Measurements from ENCODE around the gene GNPTAB. TPM values are rescaled to one million over a fixed set of nuclear protein-coding genes. Genes with fewer than 3 reads are reported as not detected.

Gene GNPTAB
- total RNA-seq, 1 donor = 86.8 TPM

DNA sequence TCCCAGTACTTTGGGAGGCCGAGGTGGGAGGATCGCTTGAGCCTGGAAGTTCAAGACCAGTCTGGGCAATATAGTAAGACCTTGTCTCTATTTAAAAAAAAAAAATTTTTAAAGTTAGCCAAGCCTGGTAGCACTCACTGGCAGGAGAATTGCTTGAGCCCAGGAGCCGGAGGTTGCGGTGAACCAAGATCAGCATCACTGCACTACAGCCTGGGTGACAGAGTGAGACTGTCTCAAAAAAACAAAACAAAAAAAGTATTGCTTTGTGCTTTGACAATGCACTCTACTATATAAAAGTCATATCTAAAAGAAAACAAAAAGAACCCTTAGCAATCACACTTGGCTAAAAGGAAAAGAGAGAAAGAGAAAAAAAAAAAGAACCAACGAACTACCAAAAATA lies 26.8 kb downstream of the GNPTAB start:
- no peak overlapping the region for H3K4me3 ChIP-seq (ENCODE audit: low read depth, low read length)
- no peak for DNase-seq (ENCODE audit: low read depth)
- TF ChIP-seq, protein P1, sequence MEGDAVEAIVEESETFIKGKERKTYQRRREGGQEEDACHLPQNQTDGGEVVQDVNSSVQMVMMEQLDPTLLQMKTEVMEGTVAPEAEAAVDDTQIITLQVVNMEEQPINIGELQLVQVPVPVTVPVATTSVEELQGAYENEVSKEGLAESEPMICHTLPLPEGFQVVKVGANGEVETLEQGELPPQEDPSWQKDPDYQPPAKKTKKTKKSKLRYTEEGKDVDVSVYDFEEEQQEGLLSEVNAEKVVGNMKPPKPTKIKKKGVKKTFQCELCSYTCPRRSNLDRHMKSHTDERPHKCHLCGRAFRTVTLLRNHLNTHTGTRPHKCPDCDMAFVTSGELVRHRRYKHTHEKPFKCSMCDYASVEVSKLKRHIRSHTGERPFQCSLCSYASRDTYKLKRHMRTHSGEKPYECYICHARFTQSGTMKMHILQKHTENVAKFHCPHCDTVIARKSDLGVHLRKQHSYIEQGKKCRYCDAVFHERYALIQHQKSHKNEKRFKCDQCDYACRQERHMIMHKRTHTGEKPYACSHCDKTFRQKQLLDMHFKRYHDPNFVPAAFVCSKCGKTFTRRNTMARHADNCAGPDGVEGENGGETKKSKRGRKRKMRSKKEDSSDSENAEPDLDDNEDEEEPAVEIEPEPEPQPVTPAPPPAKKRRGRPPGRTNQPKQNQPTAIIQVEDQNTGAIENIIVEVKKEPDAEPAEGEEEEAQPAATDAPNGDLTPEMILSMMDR (IDR thresholded peaks at IDR 0.05; ENCODE audit: insufficient read depth, low read depth, low read length) = no peak

DNA sequence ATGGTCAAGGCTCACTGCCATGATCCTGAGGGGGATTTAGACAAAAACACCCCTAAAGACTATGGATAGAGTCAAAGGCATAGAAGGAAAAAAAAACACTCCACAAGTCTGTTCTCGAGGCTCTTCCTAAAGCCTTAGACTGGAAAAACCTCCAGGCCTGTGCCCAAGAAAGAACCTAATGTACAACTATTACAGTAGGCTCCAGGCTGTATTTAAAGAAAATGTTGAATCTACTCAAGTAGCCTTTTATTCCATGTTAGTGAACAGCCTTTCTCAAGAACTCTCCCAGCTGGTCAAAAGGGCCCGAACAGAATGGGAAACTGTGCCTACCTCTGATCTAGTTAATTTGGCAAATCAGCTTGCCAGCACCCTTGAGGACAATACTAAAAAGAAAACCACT lies 28.3 kb downstream of the GNPTAB start:
- DNase-seq (ENCODE audit: low read depth) = no peak
- TF ChIP-seq, protein P1 (IDR thresholded peaks at IDR 0.05; ENCODE audit: insufficient read depth, low read depth, low read length) = no peak
- no peak overlapping the region for H3K4me3 ChIP-seq (ENCODE audit: low read depth, low read length)

DNA sequence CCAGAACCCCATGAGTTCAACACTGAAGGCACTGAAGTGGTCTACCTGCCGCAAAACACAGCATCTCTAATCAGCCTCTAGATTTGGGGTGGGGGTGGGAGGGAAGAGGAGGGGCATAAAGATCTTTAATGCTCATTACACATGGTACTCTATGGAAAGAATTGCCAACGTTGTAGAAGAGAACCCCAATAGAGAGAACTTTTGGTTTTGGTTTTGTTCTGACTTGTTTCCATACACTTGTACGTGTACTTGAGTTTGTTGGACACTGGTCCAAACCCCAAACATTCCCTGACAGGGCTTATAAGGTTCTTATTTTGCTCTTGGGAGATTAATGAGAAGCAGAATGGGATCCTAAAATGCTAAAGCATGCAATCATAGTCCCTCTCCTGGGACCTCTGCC lies 31.0 kb downstream of the GNPTAB start:
- DNase-seq (ENCODE audit: low read depth) = no peak
- H3K4me3 ChIP-seq (ENCODE audit: low read depth, low read length) = no peak overlapping the region
- TF ChIP-seq, protein P1 (IDR thresholded peaks at IDR 0.05; ENCODE audit: insufficient read depth, low read depth, low read length) = no peak

DNA sequence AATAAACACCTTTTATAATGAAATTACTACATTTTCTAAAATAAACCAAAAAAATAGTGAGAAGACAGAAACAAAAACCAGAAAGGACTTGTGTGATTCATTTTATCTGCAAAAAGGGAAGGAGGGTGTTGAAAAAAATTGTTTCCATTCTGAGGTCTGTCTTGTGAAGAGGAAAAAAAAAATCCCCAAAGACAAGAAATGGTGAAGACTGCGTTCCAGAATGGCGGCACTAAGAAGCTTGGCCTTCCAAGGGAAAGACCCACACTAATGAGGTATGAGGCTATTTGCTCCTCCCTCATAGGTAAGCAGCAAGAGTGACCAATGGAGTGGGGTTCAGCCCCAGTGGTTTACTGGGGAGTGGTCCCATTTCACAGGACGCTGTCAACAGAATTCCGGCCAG lies 35.0 kb downstream of the GNPTAB start:
- no peak for DNase-seq (ENCODE audit: low read depth)
- TF ChIP-seq, protein P1 (IDR thresholded peaks at IDR 0.05; ENCODE audit: insufficient read depth, low read depth, low read length) = no peak

GRCh38 chr12:101795013-101795412 lies 35.7 kb downstream of the GNPTAB start:
- TF ChIP-seq, protein P1 (IDR thresholded peaks at IDR 0.05; ENCODE audit: insufficient read depth, low read depth, low read length) = no peak
- no peak overlapping the region for H3K4me3 ChIP-seq (ENCODE audit: low read depth, low read length)
- DNase-seq (ENCODE audit: low read depth) = no peak

More for the DNA sequence above, 35.0 kb downstream of the GNPTAB start:
- no peak overlapping the region for H3K4me3 ChIP-seq (ENCODE audit: low read depth, low read length)

- TF ChIP-seq, protein P1 (IDR thresholded peaks at IDR 0.05; ENCODE audit: insufficient read depth, low read depth, low read length) = no peak
- H3K4me3 ChIP-seq (ENCODE audit: low read depth, low read length) = no peak overlapping the region
- DNase-seq (ENCODE audit: low read depth) = no peak
These were observed 36.2 kb downstream of the GNPTAB start for GRCh38 chr12:101794574-101794973.

GRCh38 chr12:101793401-101793800 lies 37.4 kb downstream of the GNPTAB start:
- no peak overlapping the region for H3K4me3 ChIP-seq (ENCODE audit: low read depth, low read length)
- DNase-seq (ENCODE audit: low read depth) = peak; percentile 53
- TF ChIP-seq, protein P1 (IDR thresholded peaks at IDR 0.05; ENCODE audit: insufficient read depth, low read depth, low read length) = no peak
